ENCODE results near the gene ERC2.

GRCh38 chr3:56124546-56124945, 343.7 kb downstream of the ERC2 start:
- TF ChIP-seq EZH2phosphoT487 (IDR thresholded peaks at IDR 0.05; ENCODE audit: borderline replicate concordance, low read depth, low read length): no peak
- TF ChIP-seq, protein P1, sequence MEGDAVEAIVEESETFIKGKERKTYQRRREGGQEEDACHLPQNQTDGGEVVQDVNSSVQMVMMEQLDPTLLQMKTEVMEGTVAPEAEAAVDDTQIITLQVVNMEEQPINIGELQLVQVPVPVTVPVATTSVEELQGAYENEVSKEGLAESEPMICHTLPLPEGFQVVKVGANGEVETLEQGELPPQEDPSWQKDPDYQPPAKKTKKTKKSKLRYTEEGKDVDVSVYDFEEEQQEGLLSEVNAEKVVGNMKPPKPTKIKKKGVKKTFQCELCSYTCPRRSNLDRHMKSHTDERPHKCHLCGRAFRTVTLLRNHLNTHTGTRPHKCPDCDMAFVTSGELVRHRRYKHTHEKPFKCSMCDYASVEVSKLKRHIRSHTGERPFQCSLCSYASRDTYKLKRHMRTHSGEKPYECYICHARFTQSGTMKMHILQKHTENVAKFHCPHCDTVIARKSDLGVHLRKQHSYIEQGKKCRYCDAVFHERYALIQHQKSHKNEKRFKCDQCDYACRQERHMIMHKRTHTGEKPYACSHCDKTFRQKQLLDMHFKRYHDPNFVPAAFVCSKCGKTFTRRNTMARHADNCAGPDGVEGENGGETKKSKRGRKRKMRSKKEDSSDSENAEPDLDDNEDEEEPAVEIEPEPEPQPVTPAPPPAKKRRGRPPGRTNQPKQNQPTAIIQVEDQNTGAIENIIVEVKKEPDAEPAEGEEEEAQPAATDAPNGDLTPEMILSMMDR (conservative IDR thresholded peaks at IDR 0.05; ENCODE audit: low read length): no peak

All from OCI-LY7 (cell line).